HEK293 (cell line): ENCODE results near the gene USP12.
A peak's percentile ranks its signal among the peaks of the same experiment; 100 is the strongest.

ENCODE experiments used
- CTCF ChIA-PET: fragments of 350-600 bp; formaldehyde crosslinking; extraction: SDS; loops from one replicate; lab custom pipeline; 2021; ENCODE audit warnings: antibody characterized with exemption; lab: Yijun Ruan, JAX
- POLR2A ChIA-PET: fragments of 300-600 bp; formaldehyde crosslinking; extraction: SDS; loops from one replicate; lab custom pipeline; 2020; ENCODE audit warnings: antibody characterized with exemption, inconsistent platforms; lab: Yijun Ruan, JAX
- H3K27ac ChIP-seq: fragments of 200-500 bp; sonication (Bioruptor generic); 2 replicates; pipeline ENCODE4 v1.5.1; 2014; ENCODE audit warnings: low read depth, low read length, control low read depth, inconsistent platforms; ENCODE audit errors: extremely low read depth
- H3K36me3 ChIP-seq, 2 experiments: fragments of 200-500 bp in 1 of 2; sonication (Bioruptor generic) in 1 of 2; 1 replicate in 1 of 2; 2 replicates in 1 of 2; pipeline ENCODE4 v1.5.1; 2014 to 2017; ENCODE audit warnings: inconsistent platforms in 2 of 2, low read length in 2 of 2; ENCODE audit not compliant: control insufficient read depth in 2 of 2, insufficient read depth in 1 of 2
- H3K4me1 ChIP-seq: fragments of 200-500 bp; sonication (Bioruptor generic); 2 replicates; pipeline ENCODE4 v1.5.1; 2014; ENCODE audit warnings: mild to moderate bottlenecking, low read length, inconsistent platforms; ENCODE audit not compliant: control insufficient read depth, insufficient read depth
- H3K4me3 ChIP-seq: 2 replicates; pipeline ENCODE4 v1.5.1; 2011; ENCODE audit warnings: low read depth, mild to moderate bottlenecking, control low read depth, low read length, moderate library complexity
- H3K9me3 ChIP-seq: fragments of 200-500 bp; sonication (Bioruptor generic); 2 replicates; pipeline ENCODE4 v1.5.1; 2014; ENCODE audit warnings: low read depth, low read length, inconsistent platforms; ENCODE audit not compliant: control insufficient read depth, insufficient read depth
- OSR2 ChIP-seq: fragments of 450-650 bp; formaldehyde crosslinking; IDR thresholded peaks from 2 replicates; pipeline ENCODE4 v1.5.1; 2016; ENCODE audit warnings: missing biosample characterization, missing genetic modification characterization
- ZBTB20 ChIP-seq: fragments of 450-650 bp; formaldehyde crosslinking; IDR thresholded peaks from 2 replicates; pipeline ENCODE4 v1.5.1; 2016; ENCODE audit warnings: missing biosample characterization, missing genetic modification characterization
- ZNF155 ChIP-seq: fragments of 450-650 bp; formaldehyde crosslinking; IDR thresholded peaks from 2 replicates; pipeline ENCODE4 v1.5.1; 2016; ENCODE audit warnings: missing biosample characterization, missing genetic modification characterization
- ZNF157 ChIP-seq: fragments of 450-650 bp; formaldehyde crosslinking; IDR thresholded peaks from 2 replicates; pipeline ENCODE4 v1.5.1; 2016; ENCODE audit warnings: missing biosample characterization, missing genetic modification characterization
- ZNF184 ChIP-seq: fragments of 450-650 bp; IDR thresholded peaks from 2 replicates; pipeline ENCODE4 v1.5.1; 2018; ENCODE audit warnings: missing biosample characterization, mild to moderate bottlenecking, missing genetic modification characterization
- ZNF24 ChIP-seq: fragments of 450-650 bp; formaldehyde crosslinking; IDR thresholded peaks from 2 replicates; pipeline ENCODE4 v1.5.1; 2016; ENCODE audit warnings: missing biosample characterization, missing genetic modification characterization
- ZNF335 ChIP-seq: fragments of 450-650 bp; formaldehyde crosslinking; conservative IDR thresholded peaks from 2 replicates; pipeline ENCODE4 v1.5.1; 2016; ENCODE audit warnings: missing biosample characterization, missing genetic modification characterization
- ZNF416 ChIP-seq: fragments of 450-650 bp; formaldehyde crosslinking; IDR thresholded peaks from 2 replicates; pipeline ENCODE4 v1.5.1; 2016; ENCODE audit warnings: missing biosample characterization, missing genetic modification characterization
- ZNF514 ChIP-seq: fragments of 450-650 bp; formaldehyde crosslinking; IDR thresholded peaks from 2 replicates; pipeline ENCODE4 v1.5.1; 2016; ENCODE audit warnings: missing biosample characterization, missing genetic modification characterization
- ZNF521 ChIP-seq: fragments of 450-650 bp; formaldehyde crosslinking; IDR thresholded peaks from 2 replicates; pipeline ENCODE4 v1.5.1; 2017; ENCODE audit warnings: missing biosample characterization, mild to moderate bottlenecking, missing genetic modification characterization
- ZNF560 ChIP-seq: fragments of 450-650 bp; formaldehyde crosslinking; IDR thresholded peaks from 2 replicates; pipeline ENCODE4 v1.5.1; 2017; ENCODE audit warnings: missing biosample characterization, missing genetic modification characterization, borderline replicate concordance
- ZNF561 ChIP-seq: fragments of 450-650 bp; IDR thresholded peaks from 2 replicates; pipeline ENCODE4 v1.5.1; 2018; ENCODE audit warnings: missing biosample characterization, missing genetic modification characterization, borderline replicate concordance
- ZNF624 ChIP-seq: fragments of 450-650 bp; formaldehyde crosslinking; IDR thresholded peaks from 2 replicates; pipeline ENCODE4 v1.5.1; 2017; ENCODE audit warnings: missing biosample characterization, missing genetic modification characterization
- ZNF629 ChIP-seq: fragments of 450-650 bp; formaldehyde crosslinking; IDR thresholded peaks from 2 replicates; pipeline ENCODE4 v1.5.1; 2017; ENCODE audit warnings: missing biosample characterization, missing genetic modification characterization
- ZNF701 ChIP-seq: fragments of 450-650 bp; formaldehyde crosslinking; IDR thresholded peaks from 2 replicates; pipeline ENCODE4 v1.5.1; 2016; ENCODE audit warnings: missing biosample characterization, missing genetic modification characterization
- ZNF768 ChIP-seq: fragments of 450-650 bp; formaldehyde crosslinking; IDR thresholded peaks from 2 replicates; pipeline ENCODE4 v1.5.1; 2018; ENCODE audit warnings: missing biosample characterization, mild to moderate bottlenecking, missing genetic modification characterization
- TF ChIP-seq, protein P1 (sequence below): fragments of 450-650 bp; formaldehyde crosslinking; IDR thresholded peaks from 2 replicates; pipeline ENCODE4 v1.5.1; 2016; ENCODE audit warnings: missing biosample characterization, missing genetic modification characterization
- TF ChIP-seq, protein P2 (sequence below): fragments of 450-650 bp; formaldehyde crosslinking; IDR thresholded peaks from 2 replicates; pipeline ENCODE4 v1.5.1; 2016; ENCODE audit warnings: missing biosample characterization, missing genetic modification characterization
- TF ChIP-seq, protein P3 (sequence below): fragments of 450-650 bp; formaldehyde crosslinking; IDR thresholded peaks from 2 replicates; pipeline ENCODE4 v1.5.1; 2016; ENCODE audit warnings: missing biosample characterization, missing genetic modification characterization
- TF ChIP-seq, protein P4 (sequence below): fragments of 450-650 bp; formaldehyde crosslinking; IDR thresholded peaks from 2 replicates; pipeline ENCODE4 v1.5.1; 2016; ENCODE audit warnings: missing biosample characterization, missing genetic modification characterization
- TF ChIP-seq, protein P5 (sequence below): fragments of 450-650 bp; formaldehyde crosslinking; IDR thresholded peaks from 2 replicates; pipeline ENCODE4 v1.5.1; 2016; ENCODE audit warnings: missing biosample characterization, missing genetic modification characterization

USP12 gene

DNA sequence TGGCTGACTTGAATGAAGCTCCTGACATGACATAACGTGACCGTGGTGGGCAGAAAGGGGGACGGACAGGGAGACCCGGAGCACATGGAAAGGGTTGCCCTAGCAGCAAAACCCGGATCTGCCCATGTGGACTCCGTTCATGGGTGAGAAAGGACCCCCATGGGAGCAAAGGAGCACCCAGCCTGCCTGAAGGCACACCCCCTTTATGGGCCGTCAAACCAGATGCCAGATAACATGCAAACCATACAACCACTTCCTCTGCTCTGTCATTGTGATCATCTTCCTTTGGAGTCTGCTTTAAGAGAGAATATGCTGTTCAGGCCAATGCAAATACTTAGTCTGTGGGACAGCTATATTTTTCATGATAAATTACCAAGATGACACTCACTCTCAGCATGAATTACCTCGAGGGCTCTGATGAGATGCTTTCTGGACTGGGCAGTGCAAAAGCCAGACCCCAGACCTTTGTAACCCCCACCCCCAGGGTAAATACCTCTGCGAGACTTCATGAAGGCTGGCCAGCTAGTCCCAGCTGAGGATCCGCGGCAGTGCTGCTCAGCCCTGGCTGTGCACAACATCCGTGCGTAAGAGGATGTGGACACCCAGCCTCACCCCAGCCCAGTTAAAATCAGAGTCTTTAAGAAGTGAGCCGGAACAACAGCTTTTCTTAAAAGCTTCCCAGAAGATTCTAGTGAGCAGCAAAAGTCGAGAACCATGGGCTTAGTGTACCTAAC, 126.6 kb downstream of the USP12 start:
- H3K9me3 ChIP-seq = no peaks in the 10 kb centered on the region
- TF ChIP-seq ZBTB20 (tag by site-specific recombination) = no peak
- TF ChIP-seq ZNF521 (tag by site-specific recombination) = no peak
- TF ChIP-seq ZNF335 (tag by site-specific recombination) = no peak
- no peak for TF ChIP-seq ZNF624 (tag by site-specific recombination)
- TF ChIP-seq ZNF184 = no peak
- TF ChIP-seq ZNF24 (tag by site-specific recombination) = no peak
- TF ChIP-seq, protein P1, sequence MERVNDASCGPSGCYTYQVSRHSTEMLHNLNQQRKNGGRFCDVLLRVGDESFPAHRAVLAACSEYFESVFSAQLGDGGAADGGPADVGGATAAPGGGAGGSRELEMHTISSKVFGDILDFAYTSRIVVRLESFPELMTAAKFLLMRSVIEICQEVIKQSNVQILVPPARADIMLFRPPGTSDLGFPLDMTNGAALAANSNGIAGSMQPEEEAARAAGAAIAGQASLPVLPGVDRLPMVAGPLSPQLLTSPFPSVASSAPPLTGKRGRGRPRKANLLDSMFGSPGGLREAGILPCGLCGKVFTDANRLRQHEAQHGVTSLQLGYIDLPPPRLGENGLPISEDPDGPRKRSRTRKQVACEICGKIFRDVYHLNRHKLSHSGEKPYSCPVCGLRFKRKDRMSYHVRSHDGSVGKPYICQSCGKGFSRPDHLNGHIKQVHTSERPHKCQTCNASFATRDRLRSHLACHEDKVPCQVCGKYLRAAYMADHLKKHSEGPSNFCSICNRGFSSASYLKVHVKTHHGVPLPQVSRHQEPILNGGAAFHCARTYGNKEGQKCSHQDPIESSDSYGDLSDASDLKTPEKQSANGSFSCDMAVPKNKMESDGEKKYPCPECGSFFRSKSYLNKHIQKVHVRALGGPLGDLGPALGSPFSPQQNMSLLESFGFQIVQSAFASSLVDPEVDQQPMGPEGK (tag by site-specific recombination) = no peak
- no peak for TF ChIP-seq ZNF157 (tag by site-specific recombination)
- TF ChIP-seq, protein P2, sequence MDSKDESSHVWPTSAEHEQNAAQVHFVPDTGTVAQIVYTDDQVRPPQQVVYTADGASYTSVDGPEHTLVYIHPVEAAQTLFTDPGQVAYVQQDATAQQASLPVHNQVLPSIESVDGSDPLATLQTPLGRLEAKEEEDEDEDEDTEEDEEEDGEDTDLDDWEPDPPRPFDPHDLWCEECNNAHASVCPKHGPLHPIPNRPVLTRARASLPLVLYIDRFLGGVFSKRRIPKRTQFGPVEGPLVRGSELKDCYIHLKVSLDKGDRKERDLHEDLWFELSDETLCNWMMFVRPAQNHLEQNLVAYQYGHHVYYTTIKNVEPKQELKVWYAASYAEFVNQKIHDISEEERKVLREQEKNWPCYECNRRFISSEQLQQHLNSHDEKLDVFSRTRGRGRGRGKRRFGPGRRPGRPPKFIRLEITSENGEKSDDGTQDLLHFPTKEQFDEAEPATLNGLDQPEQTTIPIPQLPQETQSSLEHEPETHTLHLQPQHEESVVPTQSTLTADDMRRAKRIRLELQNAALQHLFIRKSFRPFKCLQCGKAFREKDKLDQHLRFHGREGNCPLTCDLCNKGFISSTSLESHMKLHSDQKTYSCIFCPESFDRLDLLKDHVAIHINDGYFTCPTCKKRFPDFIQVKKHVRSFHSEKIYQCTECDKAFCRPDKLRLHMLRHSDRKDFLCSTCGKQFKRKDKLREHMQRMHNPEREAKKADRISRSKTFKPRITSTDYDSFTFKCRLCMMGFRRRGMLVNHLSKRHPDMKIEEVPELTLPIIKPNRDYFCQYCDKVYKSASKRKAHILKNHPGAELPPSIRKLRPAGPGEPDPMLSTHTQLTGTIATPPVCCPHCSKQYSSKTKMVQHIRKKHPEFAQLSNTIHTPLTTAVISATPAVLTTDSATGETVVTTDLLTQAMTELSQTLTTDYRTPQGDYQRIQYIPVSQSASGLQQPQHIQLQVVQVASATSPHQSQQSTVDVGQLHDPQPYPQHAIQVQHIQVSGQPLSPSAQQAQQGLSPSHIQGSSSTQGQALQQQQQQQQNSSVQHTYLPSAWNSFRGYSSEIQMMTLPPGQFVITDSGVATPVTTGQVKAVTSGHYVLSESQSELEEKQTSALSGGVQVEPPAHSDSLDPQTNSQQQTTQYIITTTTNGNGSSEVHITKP = no peak
- TF ChIP-seq, protein P3, sequence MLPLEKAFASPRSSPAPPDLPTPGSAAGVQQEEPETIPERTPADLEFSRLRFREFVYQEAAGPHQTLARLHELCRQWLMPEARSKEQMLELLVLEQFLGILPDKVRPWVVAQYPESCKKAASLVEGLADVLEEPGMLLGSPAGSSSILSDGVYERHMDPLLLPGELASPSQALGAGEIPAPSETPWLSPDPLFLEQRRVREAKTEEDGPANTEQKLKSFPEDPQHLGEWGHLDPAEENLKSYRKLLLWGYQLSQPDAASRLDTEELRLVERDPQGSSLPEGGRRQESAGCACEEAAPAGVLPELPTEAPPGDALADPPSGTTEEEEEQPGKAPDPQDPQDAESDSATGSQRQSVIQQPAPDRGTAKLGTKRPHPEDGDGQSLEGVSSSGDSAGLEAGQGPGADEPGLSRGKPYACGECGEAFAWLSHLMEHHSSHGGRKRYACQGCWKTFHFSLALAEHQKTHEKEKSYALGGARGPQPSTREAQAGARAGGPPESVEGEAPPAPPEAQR (tag by site-specific recombination) = no peak
- no peak for TF ChIP-seq OSR2
- no peak for TF ChIP-seq ZNF561 (tag by site-specific recombination)
- TF ChIP-seq, all 188 proteins: peak for 0
- CTCF ChIA-PET = no interaction called here
- POLR2A ChIA-PET = no interaction called here
- Histone ChIP-seq H3K4me3 (no peak overlapping the region), H3K4me1 (no peaks in the 10 kb centered on the region), H3K27ac (no peak overlapping the region), H3K36me3 (peaks cover 0 to 2% of the 10 kb centered on the region in 2 experiments; a peak in 1 of 3 replicates)

DNA sequence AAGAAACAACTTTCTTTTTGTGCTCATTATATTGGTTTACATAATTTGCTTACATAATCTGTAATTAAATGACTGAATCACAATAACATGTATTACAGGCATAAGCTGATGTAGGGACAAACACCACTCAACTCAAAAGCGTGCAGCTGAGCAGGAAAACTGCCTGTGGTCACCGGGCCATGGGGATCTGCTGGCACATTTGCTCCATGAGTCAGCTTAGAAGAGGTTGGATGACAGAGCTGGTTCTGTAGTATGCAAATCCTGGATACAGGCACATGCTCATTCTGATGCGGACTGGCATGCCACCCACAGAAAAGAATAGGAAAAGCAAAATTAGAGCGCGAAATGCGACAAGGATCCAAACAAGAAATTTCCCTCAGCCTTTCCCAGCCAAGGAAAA, 128.6 kb downstream of the USP12 start:
- CTCF ChIA-PET = interaction anchor here (0.5 to 0.7 kb wide), 3 partner anchors 14 to 916 kb away, joined by 3 to 5 read pairs (median 4); no protein-coding TSS in a partner anchor
- Histone ChIP-seq H3K36me3 (no peaks in the 10 kb centered on the region), H3K27ac (no peak overlapping the region), H3K4me3 (no peak overlapping the region), H3K9me3 (no peaks in the 10 kb centered on the region), H3K4me1 (0 out of 2 replicates have a peak, but pooled peaks cover 4% of the 10 kb centered on the region)
- POLR2A ChIA-PET = no interaction called here
- TF ChIP-seq ZNF416 (tag by site-specific recombination) (no peak), ZNF701 (tag by site-specific recombination) (no peak), ZNF560 (no peak), ZNF768 (no peak), ZNF514 (no peak), ZNF629 (tag by site-specific recombination) (0 out of 2 replicates have a peak, but pooled peaks have one; percentile 14), ZNF155 (tag by site-specific recombination) (no peak)
- TF ChIP-seq, protein P4, sequence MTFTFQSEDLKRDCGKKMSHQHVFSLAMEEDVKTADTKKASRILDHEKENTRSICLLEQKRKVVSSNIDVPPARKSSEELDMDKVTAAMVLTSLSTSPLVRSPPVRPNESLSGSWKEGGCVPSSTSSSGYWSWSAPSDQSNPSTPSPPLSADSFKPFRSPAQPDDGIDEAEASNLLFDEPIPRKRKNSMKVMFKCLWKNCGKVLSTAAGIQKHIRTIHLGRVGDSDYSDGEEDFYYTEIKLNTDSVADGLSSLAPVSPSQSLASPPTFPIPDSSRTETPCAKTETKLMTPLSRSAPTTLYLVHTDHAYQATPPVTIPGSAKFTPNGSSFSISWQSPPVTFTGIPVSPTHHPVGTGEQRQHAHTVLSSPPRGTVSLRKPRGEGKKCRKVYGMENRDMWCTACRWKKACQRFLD = no peak
- TF ChIP-seq, protein P5, sequence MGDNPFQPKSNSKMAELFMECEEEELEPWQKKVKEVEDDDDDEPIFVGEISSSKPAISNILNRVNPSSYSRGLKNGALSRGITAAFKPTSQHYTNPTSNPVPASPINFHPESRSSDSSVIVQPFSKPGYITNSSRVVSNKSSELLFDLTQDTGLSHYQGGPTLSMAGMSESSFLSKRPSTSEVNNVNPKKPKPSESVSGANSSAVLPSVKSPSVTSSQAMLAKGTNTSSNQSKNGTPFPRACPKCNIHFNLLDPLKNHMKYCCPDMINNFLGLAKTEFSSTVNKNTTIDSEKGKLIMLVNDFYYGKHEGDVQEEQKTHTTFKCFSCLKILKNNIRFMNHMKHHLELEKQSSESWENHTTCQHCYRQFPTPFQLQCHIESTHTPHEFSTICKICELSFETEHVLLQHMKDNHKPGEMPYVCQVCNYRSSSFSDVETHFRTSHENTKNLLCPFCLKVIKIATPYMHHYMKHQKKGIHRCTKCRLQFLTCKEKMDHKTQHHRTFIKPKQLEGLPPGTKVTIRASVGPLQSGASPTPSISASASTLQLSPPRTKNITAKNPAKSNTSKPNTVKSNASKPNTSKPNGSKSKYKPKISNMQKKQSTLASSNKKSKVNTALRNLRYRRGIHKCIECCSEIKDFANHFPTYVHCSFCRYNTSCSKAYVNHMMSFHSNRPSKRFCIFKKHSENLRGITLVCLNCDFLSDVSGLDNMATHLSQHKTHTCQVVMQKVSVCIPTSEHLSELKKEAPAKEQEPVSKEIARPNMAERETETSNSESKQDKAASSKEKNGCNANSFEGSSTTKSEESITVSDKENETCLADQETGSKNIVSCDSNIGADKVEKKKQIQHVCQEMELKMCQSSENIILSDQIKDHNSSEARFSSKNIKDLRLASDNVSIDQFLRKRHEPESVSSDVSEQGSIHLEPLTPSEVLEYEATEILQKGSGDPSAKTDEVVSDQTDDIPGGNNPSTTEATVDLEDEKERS (tag by site-specific recombination) = no peak
